Spleen (tissue), 7 donors: ENCODE results near the gene APC.

Experiments
- POLR2A ChIP-seq, 3 donors: fragments of 450-650 bp; IDR thresholded peaks; one replicate each; pipeline ENCODE4 v1.5.1; 2017; ENCODE audit warnings: antibody characterized with exemption in 3 of 3, mild to moderate bottlenecking in 1 of 3
- TF ChIP-seq, protein P1 (sequence below), 11 experiments: fragments of 200-600 bp in 7 of 11; fragments of 450-650 bp in 4 of 11; sonication (generic) in 4 of 11; IDR thresholded peaks in 8 of 11; conservative IDR thresholded peaks in 3 of 11; 1 replicate in 7 of 11; 2 replicates in 4 of 11; pipeline versions ENCODE4 v1.4.0 to v1.8.0; 2016 to 2021; ENCODE audit warnings: antibody characterized with exemption in 11 of 11, inconsistent platforms in 4 of 11, mild to moderate bottlenecking in 1 of 11
- donor health status: DM: no; HTN: no; CAD: no; lungs with moderate emphysema.
- donor health status: DM: no; HTN: no; CAD: no.
- donor health status: DM: no; HTN: no; CAD: no.

DNA sequence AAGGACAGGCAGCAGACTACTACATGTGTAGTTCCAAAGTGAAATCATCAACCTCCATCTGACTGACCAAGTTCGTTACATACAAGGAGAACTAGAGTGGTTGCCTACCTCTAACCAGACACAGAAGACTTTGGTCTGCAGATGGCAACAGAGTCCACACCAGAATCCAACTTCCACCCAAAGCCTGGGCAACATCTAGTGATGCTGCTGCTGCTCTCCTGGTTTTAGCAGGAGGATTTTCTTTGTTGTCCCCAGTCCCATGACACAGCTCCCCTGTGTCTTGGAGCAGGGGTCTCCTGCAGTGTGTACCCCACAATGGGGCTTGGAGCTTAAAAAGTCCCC, 46.4 kb upstream of the APC start:
- TF ChIP-seq, protein P1, sequence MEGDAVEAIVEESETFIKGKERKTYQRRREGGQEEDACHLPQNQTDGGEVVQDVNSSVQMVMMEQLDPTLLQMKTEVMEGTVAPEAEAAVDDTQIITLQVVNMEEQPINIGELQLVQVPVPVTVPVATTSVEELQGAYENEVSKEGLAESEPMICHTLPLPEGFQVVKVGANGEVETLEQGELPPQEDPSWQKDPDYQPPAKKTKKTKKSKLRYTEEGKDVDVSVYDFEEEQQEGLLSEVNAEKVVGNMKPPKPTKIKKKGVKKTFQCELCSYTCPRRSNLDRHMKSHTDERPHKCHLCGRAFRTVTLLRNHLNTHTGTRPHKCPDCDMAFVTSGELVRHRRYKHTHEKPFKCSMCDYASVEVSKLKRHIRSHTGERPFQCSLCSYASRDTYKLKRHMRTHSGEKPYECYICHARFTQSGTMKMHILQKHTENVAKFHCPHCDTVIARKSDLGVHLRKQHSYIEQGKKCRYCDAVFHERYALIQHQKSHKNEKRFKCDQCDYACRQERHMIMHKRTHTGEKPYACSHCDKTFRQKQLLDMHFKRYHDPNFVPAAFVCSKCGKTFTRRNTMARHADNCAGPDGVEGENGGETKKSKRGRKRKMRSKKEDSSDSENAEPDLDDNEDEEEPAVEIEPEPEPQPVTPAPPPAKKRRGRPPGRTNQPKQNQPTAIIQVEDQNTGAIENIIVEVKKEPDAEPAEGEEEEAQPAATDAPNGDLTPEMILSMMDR (IDR thresholded peaks at IDR 0.05 in 8 of 11, conservative IDR thresholded peaks at IDR 0.05 in 3 of 11) = no peak
- no peak for TF ChIP-seq POLR2A (IDR thresholded peaks at IDR 0.05)
